GM23338 (cell line): ENCODE data around the gene ERN2. TPM values are rescaled to one million over a fixed set of nuclear protein-coding genes. Genes with fewer than 3 reads are reported as not detected.
A peak's percentile ranks its signal among the peaks of the same experiment; 100 is the strongest.

ENCODE experiments used
- ATAC-seq: fragments of 200-7000 bp; cut with Tn5 transposase; 3 replicates; pipeline ENCODE4 v1.9.1; 2020
- DNase-seq: peaks from one replicate; pipeline ENCODE4 v3.0.0-alpha.2; 2015; ENCODE audit warnings: low spot score
- H2AFZ ChIP-seq: fragments of 200-600 bp; sonication (generic); 2 replicates; pipeline ENCODE4 v1.8.0; 2016; ENCODE audit warnings: antibody characterized with exemption, mild to moderate bottlenecking, moderate library complexity
- H3F3A ChIP-seq: fragments of 200-600 bp; sonication (generic); replicated peaks from 2 replicates; pipeline ENCODE4 v1.8.0; 2017; ENCODE audit warnings: antibody characterized with exemption, mixed run types, low read depth
- H3K27ac ChIP-seq: fragments of 200-600 bp; sonication (generic); 2 replicates; pipeline ENCODE4 v1.6.1; 2016; ENCODE audit warnings: low read depth
- H3K27me3 ChIP-seq: fragments of 200-600 bp; sonication (generic); 2 replicates; pipeline ENCODE4 v1.8.0; 2016; ENCODE audit warnings: mild to moderate bottlenecking, mixed run types, moderate library complexity; ENCODE audit not compliant: insufficient read depth
- H3K36me3 ChIP-seq: fragments of 200-600 bp; sonication (generic); 2 replicates; pipeline ENCODE4 v1.8.0; 2016; ENCODE audit warnings: mild to moderate bottlenecking; ENCODE audit not compliant: insufficient read depth
- H3K4me1 ChIP-seq: fragments of 200-600 bp; sonication (generic); 2 replicates; pipeline ENCODE4 v1.8.0; 2016; ENCODE audit warnings: mild to moderate bottlenecking, moderate library complexity; ENCODE audit not compliant: insufficient read depth
- H3K4me2 ChIP-seq: fragments of 200-600 bp; sonication (generic); 2 replicates; pipeline ENCODE4 v1.7.1; 2017; ENCODE audit warnings: mixed run types
- H3K4me3 ChIP-seq: fragments of 200-600 bp; sonication (generic); 2 replicates; pipeline ENCODE4 v1.6.1; 2016; ENCODE audit warnings: mixed run types
- H3K79me2 ChIP-seq: fragments of 200-600 bp; sonication (generic); replicated peaks from 2 replicates; pipeline ENCODE4 v1.8.0; 2017; ENCODE audit warnings: mild to moderate bottlenecking; ENCODE audit not compliant: insufficient read depth
- H3K9me2 ChIP-seq: fragments of 200-600 bp; sonication (generic); 2 replicates; pipeline ENCODE4 v1.8.0; 2017; ENCODE audit not compliant: insufficient read depth
- H4K20me1 ChIP-seq: fragments of 200-600 bp; sonication (generic); replicated peaks from 2 replicates; pipeline ENCODE4 v1.8.0; 2017; ENCODE audit warnings: mild to moderate bottlenecking; ENCODE audit not compliant: insufficient read depth
- H3K27ac Mint-ChIP-seq: 2 replicates; pipeline ENCODE4 v1.8.0; 2020; ENCODE audit warnings: inconsistent platforms, mild to moderate bottlenecking, moderate library complexity, mixed read lengths
- H3K27me3 Mint-ChIP-seq: 3 replicates; pipeline ENCODE4 v1.8.0; 2022; ENCODE audit warnings: low read depth, mild to moderate bottlenecking, moderate library complexity, mixed read lengths, inconsistent platforms; ENCODE audit not compliant: insufficient read depth, poor library complexity
- H3K36me3 Mint-ChIP-seq: 3 replicates; pipeline ENCODE4 v1.8.0; 2021; ENCODE audit warnings: low read depth, mild to moderate bottlenecking, inconsistent platforms, moderate library complexity, mixed read lengths
- H3K4me1 Mint-ChIP-seq: 3 replicates; pipeline ENCODE4 v1.8.0; 2020; ENCODE audit warnings: mild to moderate bottlenecking, inconsistent platforms, mixed read lengths
- H3K4me3 Mint-ChIP-seq: 3 replicates; pipeline ENCODE4 v1.8.0; 2021; ENCODE audit warnings: moderate library complexity, mild to moderate bottlenecking, inconsistent platforms, mixed read lengths
- H3K9me3 Mint-ChIP-seq: 3 replicates; pipeline ENCODE4 v1.8.0; 2020; ENCODE audit warnings: moderate library complexity, mild to moderate bottlenecking, inconsistent platforms, mixed read lengths
- CREB1 ChIP-seq: fragments of 250-450 bp; sonication (Bioruptor Pico); IDR thresholded peaks from 2 replicates; pipeline ENCODE4 v1.5.0; 2020; ENCODE audit warnings: low read depth, mild to moderate bottlenecking, moderate library complexity
- EZH2 ChIP-seq: fragments of 200-600 bp; sonication (generic); IDR thresholded peaks from one replicate; pipeline ENCODE4 v1.8.0; 2017; ENCODE audit warnings: antibody characterized with exemption, mild to moderate bottlenecking, low read depth; ENCODE audit not compliant: unreplicated experiment
- EZH2phosphoT487 ChIP-seq: fragments of 200-600 bp; sonication (generic); IDR thresholded peaks from one replicate; pipeline ENCODE4 v1.8.1; 2018; ENCODE audit warnings: antibody characterized with exemption; ENCODE audit not compliant: unreplicated experiment
- JUNB ChIP-seq: IDR thresholded peaks from one replicate; pipeline ENCODE4 v1.6.1; 2016; ENCODE audit warnings: antibody characterized with exemption; ENCODE audit not compliant: unreplicated experiment
- NANOG ChIP-seq: IDR thresholded peaks from 2 replicates; pipeline ENCODE4 v1.6.1; 2016; ENCODE audit warnings: antibody characterized with exemption, borderline replicate concordance
- POLR2AphosphoS5 ChIP-seq: IDR thresholded peaks from 2 replicates; pipeline ENCODE4 v1.6.1; 2016; ENCODE audit warnings: antibody characterized with exemption, low read depth
- STAT1 ChIP-seq: IDR thresholded peaks from one replicate; pipeline ENCODE4 v1.6.1; 2016; ENCODE audit warnings: antibody characterized with exemption; ENCODE audit not compliant: unreplicated experiment
- ZNF114 ChIP-seq: fragments of 250-450 bp; sonication (Bioruptor Pico); IDR thresholded peaks from 2 replicates; pipeline ENCODE4 v1.5.0; 2020; ENCODE audit warnings: mild to moderate bottlenecking, moderate library complexity
- ZNF331 ChIP-seq: fragments of 250-450 bp; sonication (Bioruptor Pico); IDR thresholded peaks from 2 replicates; pipeline ENCODE4 v1.5.0; 2020; ENCODE audit warnings: low read depth, mild to moderate bottlenecking, moderate library complexity
- polyA plus RNA-seq: library from polyadenylated mRNA; unstranded; fragments of >200 nt; fragmentation: Nextera tagmentation; extraction: Ambion mirVana; gene quantifications from 2 replicates; pipeline ENCODE4 v1.2.1, GENCODE V29; 2016
- total RNA-seq: library from RNA; depleted of rRNA; stranded (reverse); fragments of >200 nt; shearing (Covaris generic); gene quantifications from 2 replicates; pipeline ENCODE4 v1.2.3, GENCODE V29; 2014
- TF ChIP-seq, protein P1 (sequence below): fragments of 250-450 bp; sonication (Bioruptor Pico); IDR thresholded peaks from 2 replicates; pipeline ENCODE4 v1.5.0; 2020; ENCODE audit warnings: mild to moderate bottlenecking, moderate library complexity
- TF ChIP-seq, protein P2 (sequence below): IDR thresholded peaks from one replicate; pipeline ENCODE4 v1.6.1; 2018; ENCODE audit warnings: antibody characterized with exemption; ENCODE audit not compliant: unreplicated experiment
- TF ChIP-seq, protein P3 (sequence below): IDR thresholded peaks from 2 replicates; pipeline ENCODE4 v1.6.1; 2016; ENCODE audit warnings: antibody characterized with exemption
- TF ChIP-seq, protein P4 (sequence below), 2 experiments: fragments of 200-600 bp in 1 of 2; sonication (generic) in 1 of 2; conservative IDR thresholded peaks; 2 replicates each; pipeline versions ENCODE4 v1.5.1 to v1.6.1; 2016 to 2017; ENCODE audit warnings: antibody characterized with exemption in 2 of 2, low read depth in 2 of 2, mild to moderate bottlenecking in 2 of 2, moderate library complexity in 1 of 2

Gene ERN2
- total and polyA plus RNA-seq, 2 experiments from 2014 or later: 0.97 to 1.1 TPM

DNA sequence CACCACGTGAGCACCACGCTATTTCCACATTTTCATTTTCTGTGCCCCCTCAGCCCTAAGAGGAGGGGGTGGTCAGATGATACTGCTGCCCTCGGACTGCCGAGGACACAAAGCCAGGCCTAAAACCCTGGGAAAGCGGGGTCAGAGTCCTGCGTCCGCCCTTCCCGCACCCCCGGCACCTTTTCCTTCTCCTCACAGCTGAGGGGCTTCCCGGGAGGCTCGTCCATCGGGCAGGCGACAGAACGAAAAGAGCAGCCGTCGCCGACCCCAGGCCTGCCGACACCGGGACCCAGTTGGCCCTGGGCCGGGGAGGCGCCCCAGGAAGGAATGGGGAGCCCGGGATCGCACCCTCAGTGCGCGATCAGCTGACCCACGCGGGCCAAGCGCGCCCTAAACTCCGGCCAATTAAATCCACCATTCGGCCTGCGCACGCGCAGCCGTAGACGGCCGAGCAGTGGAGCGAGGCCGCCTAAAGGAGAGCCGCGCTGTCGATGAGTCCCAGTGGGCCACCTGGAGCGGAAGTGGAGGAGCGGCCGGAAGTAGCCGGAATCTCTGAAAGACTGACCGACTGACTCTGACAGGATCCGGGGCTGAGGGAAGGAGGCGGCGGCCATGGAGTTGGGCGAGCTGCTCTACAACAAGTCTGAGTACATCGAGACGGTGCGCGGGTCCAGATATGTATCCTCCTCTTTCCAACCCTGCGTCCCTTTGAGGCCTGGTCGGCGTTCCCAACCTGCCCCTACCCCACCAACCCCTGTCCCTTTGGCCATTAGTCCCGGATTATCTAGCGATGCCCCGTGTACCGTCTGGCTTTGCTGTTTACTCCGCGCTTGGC lies 71.9 kb downstream of the ERN2 start, which contains the start of the genes DCTN5 and PALB2:
TSS of gene DCTN5 (plus strand) at position 536 of the 835 bp plus-strand sequence. CDS start at position 613, 77 bp downstream.
TSS of gene PALB2 (minus strand) at position 380 of the 835 bp plus-strand sequence. CDS start at position 227, 153 bp downstream.
- Histone ChIP-seq H3K36me3 (peaks cover 20% of the 10 kb centered on the region; the same call in 1 of the 2 replicates), H3K27ac (peak within 1 kb of the TSS; percentile 91), H3K4me1 (peaks cover 10% of the 10 kb centered on the region; the same call in 1 of the 2 replicates), H3K79me2 (peaks cover 66% of the 10 kb centered on the region), H4K20me1 (peaks cover 20% of the 10 kb centered on the region; the same call in 1 of the 2 replicates), H2AFZ (peak within 1 kb of the TSS; percentile 96), H3F3A (peaks cover 10% of the 10 kb centered on the region; the same call in 1 of the 2 replicates), H3K27me3 (no peaks in the 10 kb centered on the region), H3K4me2 (peak within 1 kb of the TSS; percentile 90), H3K9me2 (no peaks in the 10 kb centered on the region), H3K4me3 (peak within 1 kb of the TSS; percentile 98)
- Mint-ChIP-seq H3K4me1 (peaks cover 7% of the 10 kb centered on the region; the same call in 2 of the 3 replicates), H3K9me3 (no peaks in the 10 kb centered on the region; the same call in 2 of the 3 replicates), H3K36me3 (peaks cover 46% of the 10 kb centered on the region), H3K4me3 (peak within 1 kb of the TSS; percentile 100), H3K27me3 (peaks cover 11% of the 10 kb centered on the region), H3K27ac (peak within 1 kb of the TSS; percentile 97)
- no peak for TF ChIP-seq EZH2phosphoT487
- TF ChIP-seq NANOG: no peak
- no peak for TF ChIP-seq STAT1
- TF ChIP-seq CREB1: peak; percentile 69
- TF ChIP-seq, protein P1, sequence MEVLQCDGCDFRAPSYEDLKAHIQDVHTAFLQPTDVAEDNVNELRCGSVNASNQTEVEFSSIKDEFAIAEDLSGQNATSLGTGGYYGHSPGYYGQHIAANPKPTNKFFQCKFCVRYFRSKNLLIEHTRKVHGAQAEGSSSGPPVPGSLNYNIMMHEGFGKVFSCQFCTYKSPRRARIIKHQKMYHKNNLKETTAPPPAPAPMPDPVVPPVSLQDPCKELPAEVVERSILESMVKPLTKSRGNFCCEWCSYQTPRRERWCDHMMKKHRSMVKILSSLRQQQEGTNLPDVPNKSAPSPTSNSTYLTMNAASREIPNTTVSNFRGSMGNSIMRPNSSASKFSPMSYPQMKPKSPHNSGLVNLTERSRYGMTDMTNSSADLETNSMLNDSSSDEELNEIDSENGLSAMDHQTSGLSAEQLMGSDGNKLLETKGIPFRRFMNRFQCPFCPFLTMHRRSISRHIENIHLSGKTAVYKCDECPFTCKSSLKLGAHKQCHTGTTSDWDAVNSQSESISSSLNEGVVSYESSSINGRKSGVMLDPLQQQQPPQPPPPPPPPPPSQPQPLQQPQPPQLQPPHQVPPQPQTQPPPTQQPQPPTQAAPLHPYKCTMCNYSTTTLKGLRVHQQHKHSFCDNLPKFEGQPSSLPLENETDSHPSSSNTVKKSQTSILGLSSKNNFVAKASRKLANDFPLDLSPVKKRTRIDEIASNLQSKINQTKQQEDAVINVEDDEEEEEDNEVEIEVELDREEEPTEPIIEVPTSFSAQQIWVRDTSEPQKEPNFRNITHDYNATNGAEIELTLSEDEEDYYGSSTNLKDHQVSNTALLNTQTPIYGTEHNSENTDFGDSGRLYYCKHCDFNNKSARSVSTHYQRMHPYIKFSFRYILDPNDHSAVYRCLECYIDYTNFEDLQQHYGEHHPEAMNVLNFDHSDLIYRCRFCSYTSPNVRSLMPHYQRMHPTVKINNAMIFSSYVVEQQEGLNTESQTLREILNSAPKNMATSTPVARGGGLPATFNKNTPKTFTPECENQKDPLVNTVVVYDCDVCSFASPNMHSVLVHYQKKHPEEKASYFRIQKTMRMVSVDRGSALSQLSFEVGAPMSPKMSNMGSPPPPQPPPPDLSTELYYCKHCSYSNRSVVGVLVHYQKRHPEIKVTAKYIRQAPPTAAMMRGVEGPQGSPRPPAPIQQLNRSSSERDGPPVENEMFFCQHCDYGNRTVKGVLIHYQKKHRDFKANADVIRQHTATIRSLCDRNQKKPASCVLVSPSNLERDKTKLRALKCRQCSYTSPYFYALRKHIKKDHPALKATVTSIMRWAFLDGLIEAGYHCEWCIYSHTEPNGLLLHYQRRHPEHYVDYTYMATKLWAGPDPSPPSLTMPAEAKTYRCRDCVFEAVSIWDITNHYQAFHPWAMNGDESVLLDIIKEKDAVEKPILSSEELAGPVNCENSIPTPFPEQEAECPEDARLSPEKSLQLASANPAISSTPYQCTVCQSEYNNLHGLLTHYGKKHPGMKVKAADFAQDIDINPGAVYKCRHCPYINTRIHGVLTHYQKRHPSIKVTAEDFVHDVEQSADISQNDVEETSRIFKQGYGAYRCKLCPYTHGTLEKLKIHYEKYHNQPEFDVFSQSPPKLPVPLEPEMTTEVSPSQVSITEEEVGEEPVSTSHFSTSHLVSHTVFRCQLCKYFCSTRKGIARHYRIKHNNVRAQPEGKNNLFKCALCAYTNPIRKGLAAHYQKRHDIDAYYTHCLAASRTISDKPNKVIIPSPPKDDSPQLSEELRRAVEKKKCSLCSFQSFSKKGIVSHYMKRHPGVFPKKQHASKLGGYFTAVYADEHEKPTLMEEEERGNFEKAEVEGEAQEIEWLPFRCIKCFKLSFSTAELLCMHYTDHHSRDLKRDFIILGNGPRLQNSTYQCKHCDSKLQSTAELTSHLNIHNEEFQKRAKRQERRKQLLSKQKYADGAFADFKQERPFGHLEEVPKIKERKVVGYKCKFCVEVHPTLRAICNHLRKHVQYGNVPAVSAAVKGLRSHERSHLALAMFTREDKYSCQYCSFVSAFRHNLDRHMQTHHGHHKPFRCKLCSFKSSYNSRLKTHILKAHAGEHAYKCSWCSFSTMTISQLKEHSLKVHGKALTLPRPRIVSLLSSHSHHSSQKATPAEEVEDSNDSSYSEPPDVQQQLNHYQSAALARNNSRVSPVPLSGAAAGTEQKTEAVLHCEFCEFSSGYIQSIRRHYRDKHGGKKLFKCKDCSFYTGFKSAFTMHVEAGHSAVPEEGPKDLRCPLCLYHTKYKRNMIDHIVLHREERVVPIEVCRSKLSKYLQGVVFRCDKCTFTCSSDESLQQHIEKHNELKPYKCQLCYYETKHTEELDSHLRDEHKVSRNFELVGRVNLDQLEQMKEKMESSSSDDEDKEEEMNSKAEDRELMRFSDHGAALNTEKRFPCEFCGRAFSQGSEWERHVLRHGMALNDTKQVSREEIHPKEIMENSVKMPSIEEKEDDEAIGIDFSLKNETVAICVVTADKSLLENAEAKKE (CRISPR knock-in tag): no peak
- TF ChIP-seq JUNB: no peak
- TF ChIP-seq, protein P2, sequence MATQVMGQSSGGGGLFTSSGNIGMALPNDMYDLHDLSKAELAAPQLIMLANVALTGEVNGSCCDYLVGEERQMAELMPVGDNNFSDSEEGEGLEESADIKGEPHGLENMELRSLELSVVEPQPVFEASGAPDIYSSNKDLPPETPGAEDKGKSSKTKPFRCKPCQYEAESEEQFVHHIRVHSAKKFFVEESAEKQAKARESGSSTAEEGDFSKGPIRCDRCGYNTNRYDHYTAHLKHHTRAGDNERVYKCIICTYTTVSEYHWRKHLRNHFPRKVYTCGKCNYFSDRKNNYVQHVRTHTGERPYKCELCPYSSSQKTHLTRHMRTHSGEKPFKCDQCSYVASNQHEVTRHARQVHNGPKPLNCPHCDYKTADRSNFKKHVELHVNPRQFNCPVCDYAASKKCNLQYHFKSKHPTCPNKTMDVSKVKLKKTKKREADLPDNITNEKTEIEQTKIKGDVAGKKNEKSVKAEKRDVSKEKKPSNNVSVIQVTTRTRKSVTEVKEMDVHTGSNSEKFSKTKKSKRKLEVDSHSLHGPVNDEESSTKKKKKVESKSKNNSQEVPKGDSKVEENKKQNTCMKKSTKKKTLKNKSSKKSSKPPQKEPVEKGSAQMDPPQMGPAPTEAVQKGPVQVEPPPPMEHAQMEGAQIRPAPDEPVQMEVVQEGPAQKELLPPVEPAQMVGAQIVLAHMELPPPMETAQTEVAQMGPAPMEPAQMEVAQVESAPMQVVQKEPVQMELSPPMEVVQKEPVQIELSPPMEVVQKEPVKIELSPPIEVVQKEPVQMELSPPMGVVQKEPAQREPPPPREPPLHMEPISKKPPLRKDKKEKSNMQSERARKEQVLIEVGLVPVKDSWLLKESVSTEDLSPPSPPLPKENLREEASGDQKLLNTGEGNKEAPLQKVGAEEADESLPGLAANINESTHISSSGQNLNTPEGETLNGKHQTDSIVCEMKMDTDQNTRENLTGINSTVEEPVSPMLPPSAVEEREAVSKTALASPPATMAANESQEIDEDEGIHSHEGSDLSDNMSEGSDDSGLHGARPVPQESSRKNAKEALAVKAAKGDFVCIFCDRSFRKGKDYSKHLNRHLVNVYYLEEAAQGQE: no peak
- no peak for TF ChIP-seq EZH2
- no peak for TF ChIP-seq ZNF331 (CRISPR knock-in tag)
- TF ChIP-seq POLR2AphosphoS5: peak; percentile 84
- TF ChIP-seq, protein P3, sequence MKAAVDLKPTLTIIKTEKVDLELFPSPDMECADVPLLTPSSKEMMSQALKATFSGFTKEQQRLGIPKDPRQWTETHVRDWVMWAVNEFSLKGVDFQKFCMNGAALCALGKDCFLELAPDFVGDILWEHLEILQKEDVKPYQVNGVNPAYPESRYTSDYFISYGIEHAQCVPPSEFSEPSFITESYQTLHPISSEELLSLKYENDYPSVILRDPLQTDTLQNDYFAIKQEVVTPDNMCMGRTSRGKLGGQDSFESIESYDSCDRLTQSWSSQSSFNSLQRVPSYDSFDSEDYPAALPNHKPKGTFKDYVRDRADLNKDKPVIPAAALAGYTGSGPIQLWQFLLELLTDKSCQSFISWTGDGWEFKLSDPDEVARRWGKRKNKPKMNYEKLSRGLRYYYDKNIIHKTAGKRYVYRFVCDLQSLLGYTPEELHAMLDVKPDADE: peak; percentile 88
- TF ChIP-seq, protein P4, sequence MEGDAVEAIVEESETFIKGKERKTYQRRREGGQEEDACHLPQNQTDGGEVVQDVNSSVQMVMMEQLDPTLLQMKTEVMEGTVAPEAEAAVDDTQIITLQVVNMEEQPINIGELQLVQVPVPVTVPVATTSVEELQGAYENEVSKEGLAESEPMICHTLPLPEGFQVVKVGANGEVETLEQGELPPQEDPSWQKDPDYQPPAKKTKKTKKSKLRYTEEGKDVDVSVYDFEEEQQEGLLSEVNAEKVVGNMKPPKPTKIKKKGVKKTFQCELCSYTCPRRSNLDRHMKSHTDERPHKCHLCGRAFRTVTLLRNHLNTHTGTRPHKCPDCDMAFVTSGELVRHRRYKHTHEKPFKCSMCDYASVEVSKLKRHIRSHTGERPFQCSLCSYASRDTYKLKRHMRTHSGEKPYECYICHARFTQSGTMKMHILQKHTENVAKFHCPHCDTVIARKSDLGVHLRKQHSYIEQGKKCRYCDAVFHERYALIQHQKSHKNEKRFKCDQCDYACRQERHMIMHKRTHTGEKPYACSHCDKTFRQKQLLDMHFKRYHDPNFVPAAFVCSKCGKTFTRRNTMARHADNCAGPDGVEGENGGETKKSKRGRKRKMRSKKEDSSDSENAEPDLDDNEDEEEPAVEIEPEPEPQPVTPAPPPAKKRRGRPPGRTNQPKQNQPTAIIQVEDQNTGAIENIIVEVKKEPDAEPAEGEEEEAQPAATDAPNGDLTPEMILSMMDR (conservative IDR thresholded peaks at IDR 0.05; ENCODE audit: low read depth in 2 of 2): no peak
- no peak for TF ChIP-seq ZNF114 (CRISPR knock-in tag)
- peak; percentile 97 for ATAC-seq
- peak; percentile 98 for DNase-seq
